Iris pigment epithelial cell (primary cell): Measurements from ENCODE around the gene RILPL1.
A peak's percentile ranks its signal among the peaks of the same experiment; 100 is the strongest.
"Not testable (repeated sequence)": the region's sequence is repeated elsewhere in the genome, so short reads cannot be mapped to it uniquely, and the experiment has no call there.

Experiments used
- DNase-seq: peaks from one replicate; pipeline ENCODE4 v3.0.0-alpha.2; 2011; ENCODE audit warnings: low read depth

Gene RILPL1

DNA sequence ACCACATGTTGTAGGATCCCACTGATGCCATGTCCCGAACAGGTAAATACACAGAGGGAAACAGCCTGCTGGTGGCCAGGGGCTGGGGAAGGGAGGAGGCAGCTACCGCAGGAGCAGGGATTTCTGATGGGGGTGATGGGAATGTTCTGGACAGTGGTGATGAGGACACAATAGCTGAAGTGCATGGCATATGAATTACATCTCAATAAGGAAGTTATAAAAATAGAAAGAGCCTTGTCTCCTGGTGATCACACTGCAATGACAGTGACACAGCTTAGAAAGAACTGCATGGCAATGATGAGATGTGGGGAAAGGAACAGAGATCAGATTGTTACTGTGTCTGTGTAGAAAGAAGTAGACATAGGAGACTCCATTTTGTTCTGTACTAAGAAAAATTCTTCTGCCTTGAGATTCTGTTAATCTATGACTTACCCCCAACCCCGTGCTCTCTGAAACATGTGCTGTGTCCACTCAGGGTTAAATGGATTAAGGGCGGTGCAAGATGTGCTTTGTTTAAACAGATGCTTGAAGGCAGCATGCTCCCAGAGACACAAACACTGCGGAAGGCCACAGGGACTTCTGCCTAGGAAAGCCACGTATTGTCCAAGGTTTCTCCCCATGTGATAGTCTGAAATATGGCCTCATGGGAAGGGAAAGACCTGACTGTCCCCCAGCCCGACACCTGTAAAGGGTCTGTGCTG is 41.0 kb downstream of the RILPL1 start:
- DNase-seq: not testable (repeated sequence)

DNA sequence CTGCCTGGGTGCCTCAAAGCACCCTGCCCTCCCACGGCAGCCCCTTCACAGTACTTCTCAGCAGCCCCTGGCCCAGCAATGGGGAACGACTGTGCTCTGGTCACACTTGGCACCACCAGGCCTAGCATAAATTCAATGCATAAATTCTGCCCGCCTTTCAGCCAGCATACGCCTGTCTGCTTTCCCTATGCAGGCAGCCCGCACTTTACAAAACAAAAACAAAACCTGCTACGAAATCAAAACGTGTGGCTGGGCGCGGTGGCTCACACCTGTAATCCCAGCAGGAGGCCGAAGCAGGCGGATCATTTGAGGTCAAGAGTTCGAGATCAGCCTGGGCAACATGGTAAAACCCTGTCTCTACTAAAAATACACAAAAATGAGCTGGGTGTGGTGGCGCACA is 42.0 kb downstream of the RILPL1 start:
- no peak for DNase-seq

DNA sequence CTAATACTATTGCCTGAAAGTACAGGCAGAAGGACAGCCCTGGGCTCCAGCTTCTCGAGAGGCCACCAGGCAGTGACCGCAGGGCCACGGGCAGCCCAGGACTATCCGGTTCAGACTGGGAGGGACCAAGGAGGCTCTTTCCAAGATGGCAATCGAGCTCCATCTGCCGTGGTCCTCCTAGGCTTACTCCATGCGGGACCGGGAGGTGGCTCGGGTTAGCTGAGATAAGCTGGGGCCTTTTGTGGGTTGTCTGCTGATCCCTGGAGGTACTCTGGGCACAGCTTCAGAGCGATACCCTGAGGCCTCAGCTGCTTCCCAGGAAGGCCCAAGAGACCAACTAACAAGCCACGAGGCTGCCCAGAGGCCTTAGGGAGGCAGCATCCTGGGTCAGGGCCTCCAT is 42.5 kb downstream of the RILPL1 start:
- DNase-seq: no peak

DNA sequence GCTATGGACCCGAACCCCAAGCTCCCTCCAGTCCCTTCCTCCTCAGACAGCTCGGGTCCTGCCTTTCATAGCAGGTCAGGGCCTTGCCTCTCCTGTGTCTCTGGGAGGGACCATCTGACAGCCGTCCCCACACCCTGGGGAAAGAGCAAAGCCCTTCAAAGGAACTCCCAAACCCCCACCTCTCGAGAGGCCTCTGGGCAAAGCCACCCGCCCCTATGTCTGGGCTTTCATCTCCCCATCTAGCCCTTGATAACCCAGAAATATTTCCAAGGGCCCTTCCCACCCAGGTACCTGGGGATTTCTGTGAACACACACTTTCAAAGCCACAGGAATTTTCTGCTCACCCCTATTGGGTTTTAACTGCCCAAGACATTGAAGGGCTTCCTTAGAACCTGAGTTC is 43.4 kb downstream of the RILPL1 start:
- DNase-seq: no peak

DNA sequence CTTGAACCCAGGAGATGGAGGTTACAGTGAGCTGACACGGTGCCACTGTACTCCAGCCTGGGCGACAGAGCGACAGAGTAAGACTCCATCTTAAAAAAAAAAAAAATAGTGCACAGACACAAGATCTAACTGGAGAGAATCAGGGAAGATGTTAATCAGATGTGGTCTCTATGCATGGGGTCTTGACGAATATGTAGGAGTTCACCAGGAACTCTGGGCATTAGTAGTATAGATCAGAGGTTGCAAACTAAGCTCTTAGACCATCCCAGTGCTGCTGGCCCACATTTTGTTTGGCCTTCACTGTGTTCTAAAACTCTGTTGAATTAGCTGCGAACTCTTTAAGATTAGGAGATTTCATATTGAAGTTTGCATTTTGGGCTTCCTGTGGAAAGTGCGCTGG is 43.9 kb downstream of the RILPL1 start:
- no peak for DNase-seq

DNA sequence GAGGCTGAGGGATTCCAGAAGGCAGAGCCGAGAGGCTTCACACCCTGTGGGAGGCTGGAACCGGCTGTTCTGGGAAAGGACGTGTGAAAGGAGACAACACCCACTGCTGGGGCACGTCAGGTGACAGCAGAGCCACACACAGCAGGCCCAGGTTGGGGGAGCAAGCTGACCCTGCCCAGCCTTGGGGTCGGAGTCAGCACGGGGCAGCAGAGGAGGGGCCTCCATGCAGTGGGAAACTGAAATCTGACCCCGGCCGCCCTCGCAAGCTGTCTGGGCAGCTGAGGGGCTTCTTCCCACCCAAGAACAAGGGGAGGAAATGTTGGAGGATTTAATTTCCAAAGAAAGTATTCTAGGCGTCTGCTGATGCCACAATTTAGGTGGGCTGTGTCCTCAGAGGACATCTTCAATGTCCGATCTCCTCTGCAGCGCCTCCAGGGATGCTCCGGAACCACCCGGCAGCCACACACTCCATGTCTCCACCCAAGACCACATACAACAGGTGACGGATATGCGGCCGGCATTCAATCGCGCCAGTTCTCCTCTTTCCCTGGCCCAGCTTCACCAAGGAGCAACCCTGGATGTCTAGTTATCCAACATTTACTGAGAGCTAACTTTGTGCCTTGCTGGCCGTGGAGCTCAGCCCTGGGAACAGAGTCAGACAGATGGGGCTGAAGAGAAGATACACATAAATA is 44.8 kb downstream of the RILPL1 start:
- DNase-seq: no peak

DNA sequence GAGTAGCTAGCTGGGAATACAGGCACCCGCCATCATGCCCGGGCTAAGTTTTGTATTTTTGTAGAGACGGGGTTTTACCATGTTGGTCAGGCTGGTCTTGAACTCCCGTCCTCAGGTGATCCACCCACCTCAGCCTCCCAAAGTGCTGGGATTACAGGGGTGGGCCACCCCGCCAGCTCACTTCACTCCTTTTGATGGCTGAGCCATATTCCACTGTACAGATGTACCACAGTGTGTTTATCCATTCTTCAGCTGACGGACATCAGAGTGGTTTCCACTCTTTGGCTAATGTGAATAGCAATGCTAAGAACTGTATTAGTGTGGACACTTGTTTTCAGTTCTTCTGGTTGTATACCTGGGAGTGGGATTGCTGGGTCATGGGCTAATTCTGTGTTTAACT is 46.1 kb downstream of the RILPL1 start:
- no peak for DNase-seq

DNA sequence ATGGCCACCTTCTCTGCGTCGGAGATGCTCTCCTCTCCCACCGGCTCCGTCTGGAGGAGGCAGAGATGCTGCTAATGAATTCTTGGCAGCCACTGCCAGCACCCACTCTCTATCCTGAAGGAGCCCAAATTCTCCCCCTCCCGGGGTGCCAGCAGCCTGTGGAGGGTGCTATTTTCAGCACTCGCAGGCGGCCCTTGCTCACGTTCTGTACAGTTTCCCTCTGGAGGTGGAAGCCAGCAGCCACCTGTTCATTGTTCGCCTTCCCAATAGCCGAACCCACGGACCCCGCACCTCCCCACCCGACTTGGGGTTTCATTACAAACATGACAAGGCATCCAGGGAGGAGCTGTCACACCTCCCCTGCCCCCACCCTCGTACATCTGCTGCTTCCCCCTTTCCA is 47.8 kb downstream of the RILPL1 start:
- DNase-seq: no peak

DNA sequence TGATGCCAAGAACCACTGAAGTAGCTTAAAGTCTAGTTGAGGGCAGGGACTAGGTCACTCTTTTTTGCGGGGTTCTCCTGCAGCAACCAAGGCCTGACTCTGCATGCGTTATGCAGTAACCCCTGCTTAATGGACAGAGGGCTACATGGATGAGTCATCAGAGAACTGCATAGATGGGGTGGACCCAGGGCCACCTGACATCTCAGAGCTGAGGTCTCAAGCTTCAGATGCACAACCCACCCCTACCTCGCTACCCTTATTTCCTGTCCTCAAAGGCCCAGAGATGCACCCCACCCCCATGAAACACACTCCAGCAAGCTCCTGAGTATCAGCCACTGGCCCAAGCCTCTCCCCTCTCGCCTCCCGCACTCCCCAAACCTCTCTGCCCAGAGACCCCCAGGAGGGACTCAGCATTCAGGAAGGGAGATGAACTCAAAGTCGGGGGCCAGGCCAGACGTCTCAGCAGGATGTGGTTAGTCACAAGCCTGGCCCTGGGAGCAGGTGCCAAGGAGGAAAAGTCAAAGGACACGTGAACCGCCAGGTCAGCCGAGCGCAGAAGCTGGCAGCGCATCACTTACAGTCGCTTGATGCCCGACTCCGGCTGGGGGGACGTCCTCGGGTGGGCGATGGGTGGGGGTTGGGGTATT is 49.8 kb downstream of the RILPL1 start:
- DNase-seq: peak; percentile 16

DNA sequence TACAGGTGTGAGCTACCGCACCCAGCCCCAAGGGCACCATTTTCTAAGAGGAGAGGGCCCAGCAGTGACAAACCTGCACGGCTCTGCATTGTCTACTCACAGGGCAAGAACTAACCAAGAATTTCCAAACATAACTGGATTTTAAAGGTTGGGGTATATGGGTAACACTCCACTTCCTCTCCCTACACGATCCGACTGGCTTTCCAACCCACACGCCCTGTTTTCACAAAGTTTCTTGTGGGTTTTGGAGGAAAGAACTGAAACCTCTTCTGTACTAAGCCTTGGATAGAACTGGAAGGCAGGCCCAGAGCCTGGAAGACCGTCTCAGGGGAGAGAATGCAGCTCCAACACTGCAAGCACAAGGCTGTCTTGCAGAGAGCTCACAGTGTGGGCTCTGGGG is 50.6 kb downstream of the RILPL1 start:
- no peak for DNase-seq

DNA sequence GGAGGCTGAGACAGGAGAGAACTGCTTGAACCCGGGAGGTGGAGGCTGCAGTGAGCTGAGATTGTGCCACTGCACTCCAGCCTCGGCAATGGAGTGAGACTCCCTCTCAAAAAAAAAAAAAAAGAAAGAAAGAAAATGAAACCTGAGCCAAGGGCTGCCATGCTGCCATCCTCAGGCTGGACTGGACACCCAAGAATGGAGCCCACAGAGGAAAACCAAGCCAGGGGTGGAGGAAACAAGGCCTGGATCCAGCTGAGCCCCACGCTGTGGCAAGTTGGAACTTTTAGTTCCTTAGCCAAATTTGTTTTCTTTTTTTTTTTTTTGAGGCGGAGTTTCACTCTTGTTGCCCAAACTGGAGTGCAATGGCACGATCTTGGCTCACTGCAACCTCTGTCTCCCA is 52.3 kb downstream of the RILPL1 start:
- DNase-seq: not testable (repeated sequence)

DNA sequence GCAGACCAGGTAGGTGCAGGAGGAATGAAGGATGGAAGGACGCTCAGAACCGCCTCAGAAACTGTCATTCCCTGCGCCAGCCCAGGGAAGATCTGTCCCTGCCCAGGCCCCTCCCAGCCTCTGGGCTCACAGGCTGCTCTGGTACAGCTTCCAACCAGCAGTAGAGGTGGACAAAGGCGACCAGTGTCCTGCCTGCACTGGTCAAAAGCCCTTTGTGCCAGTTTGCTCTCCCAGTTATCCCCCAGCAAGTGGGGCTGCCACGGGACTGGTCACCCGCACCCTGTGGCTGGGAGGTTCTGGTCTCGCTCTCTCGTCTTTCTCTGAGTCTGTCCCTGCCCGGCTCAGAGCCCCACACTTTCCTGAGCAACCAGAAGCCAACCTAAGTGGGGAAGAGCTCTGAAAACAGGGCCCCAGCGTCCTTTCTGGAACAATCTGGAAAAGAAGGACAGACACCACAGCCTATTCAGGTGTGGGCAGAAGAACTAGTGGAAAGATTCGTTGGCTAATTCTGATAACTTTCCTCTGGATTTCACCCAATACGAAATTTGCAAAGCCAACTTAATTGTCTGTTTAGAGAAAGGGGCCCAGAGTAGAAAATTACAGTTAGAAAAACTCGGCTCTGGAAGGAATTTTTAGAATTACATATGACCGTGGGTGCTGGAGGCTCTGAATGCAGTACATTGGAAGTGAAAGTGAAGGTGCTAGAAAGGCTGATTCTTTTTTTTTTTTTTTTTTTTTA is 53.9 kb downstream of the RILPL1 start:
- no peak for DNase-seq

DNA sequence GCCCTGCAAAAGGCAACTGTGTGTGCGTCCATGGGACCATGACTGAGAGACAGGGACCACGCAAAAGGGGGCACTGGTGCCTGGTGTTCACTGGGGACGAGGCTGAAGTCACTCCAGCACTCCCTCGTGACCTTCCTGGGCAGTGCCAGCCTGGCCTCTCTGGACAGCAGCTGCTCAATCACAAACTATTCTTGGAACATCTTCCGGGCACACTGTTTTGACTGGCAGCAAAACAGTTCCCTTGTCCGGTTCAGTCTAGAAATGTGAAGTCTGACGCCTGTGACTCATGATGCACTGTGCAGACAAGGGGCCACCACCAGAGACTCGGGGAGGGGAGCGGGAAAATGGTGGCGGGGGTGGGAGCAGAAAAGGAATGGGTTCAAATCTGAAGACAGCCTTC is 54.8 kb downstream of the RILPL1 start:
- peak; percentile 52 for DNase-seq

DNA sequence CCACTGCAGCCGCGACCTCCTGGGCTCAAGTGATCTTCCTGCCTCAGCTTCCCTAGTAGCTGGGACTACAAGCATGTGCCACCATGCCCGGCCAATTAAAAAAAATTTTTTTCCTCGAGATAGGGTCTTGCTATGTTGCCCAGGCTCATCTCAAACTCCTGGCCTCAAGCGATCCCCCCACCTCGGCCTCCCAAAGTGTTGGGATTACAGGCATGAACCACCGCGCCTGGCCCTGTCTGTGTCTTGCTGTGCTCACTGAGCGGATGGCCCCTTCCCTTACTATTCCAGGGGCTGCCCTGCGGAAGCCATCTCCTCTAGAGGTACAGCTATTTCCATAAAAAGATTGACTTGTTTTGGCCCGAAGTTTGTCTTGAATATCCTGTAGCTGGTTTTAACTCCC is 55.5 kb downstream of the RILPL1 start:
- no peak for DNase-seq

DNA sequence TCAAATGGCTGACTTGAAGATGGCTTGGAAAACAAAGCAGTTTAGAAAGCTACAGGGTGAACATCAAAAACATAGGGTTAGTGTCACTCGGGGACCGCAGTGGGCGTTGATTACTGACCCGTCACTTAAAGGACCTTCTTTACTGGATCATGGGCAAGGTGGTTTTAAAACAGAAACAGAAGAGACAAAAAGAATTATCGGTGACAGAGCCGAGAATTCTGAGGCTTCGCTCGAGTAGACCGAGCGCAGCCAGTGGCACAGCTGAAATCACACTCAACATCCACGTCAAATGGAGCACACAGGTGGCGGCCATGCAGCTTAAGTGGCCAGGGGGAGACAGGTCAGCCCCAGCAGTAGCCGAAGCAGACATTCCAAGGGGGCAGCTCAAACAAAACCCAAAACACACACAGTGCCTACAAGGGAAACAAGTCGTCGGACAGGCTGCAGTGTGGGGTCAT is 58.2 kb downstream of the RILPL1 start:
- DNase-seq: no peak

DNA sequence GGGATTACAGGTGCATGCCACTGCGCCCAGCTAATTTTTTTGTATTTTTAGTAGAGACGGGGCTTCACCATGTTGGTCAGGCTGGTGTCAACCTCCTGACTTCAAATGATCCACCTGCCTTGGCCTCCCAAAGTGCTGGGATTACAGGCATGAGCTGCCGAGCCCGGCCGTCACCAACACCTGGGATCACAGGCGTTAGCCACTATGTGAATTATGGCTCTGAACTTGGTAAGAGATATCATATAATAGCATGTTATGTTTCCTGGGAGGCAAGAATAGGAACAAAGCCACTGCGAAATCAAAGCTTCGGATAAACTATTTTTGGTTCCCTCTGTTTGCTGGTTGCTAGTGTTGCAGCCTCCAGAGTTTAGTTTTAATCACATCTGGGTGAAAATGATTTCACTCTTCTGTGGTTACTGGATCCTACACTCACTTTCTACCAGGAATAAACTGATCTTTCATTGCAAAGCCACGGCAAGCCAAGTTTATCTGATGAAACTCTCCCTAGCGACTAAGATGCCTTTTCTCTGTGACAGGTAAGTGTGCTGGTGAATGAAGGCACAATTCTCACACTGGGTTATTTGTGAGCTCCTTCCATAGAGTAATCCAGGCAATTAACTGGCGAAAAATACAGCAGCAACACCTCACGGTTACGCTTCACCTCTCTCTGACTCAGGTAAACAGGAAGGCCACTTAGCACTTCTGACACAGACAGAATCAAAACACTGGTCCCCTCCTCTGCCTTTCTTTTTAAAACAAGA is 58.9 kb downstream of the RILPL1 start:
- DNase-seq: no peak

DNA sequence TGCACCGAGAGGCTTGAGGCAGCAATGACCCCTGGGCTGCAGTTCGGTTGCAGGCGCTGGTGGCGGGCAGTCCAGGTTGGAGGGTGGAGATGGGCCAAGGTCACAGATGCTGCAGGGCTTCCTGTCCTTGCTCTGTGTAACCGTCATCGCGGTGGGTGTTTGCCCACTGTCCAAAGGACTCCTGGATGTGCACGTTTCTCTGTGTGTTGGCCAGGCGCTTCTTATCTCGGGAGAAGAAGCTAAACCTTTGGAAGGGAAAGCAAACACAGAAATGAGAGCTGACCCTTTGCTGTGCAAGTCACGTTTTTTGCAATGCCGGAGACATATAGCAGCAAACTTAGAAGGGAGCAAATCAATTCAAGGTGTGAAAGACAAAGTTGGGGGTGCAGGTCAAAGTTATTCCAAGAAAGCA is 61.1 kb downstream of the RILPL1 start:
- no peak for DNase-seq

DNA sequence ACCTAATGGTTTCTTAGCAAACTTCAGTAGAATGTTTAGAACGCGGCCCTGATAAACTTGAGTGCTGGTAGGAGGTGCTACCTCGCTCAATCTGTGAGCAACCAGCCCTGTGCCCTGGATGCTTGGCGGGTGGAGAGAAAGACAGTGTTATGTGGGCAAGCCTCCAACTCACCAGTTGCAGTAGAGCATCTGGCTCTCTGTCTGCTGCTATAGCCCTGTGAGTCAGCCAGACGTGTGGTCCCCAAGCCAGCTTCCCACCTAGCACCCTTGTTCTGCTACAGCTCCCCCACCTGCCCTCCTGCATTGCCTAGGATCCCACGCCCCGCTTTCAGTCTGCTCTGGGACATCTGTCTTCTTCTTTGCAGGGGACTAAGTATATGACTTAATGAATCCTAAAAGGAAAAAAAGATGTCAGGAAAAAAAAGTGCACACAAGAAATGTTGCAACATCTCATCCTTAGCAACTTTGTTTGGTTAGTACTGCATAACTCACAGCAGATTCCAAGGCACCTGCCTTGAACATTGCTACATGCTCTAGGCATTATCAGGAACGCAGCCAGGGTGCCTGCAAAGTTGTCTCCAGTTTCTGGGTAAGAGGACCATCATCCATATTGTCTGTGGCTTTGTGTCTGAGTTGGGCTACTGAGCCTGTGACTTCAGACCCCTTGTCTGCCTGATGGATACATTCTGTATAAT is 62.0 kb downstream of the RILPL1 start:
- peak; percentile 94 for DNase-seq

DNA sequence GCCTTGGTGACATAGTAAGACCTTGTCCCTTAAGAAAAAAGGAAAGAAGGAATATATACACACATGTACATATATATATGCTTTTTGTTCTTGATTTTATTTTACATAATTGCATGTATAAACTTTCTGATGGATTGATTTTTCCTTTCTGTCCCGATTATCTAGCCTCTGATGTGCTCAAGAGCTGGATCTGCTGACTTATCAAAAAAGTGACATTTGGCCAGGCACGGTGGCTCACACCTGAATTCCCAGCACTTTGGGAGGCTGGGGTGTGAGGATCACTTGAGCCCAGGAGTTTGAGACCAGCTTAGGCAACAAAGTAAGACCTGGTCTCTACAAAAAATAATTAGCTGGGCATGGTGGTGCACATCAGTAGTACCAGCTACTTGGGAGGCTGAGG is 63.5 kb downstream of the RILPL1 start:
- DNase-seq: no peak

DNA sequence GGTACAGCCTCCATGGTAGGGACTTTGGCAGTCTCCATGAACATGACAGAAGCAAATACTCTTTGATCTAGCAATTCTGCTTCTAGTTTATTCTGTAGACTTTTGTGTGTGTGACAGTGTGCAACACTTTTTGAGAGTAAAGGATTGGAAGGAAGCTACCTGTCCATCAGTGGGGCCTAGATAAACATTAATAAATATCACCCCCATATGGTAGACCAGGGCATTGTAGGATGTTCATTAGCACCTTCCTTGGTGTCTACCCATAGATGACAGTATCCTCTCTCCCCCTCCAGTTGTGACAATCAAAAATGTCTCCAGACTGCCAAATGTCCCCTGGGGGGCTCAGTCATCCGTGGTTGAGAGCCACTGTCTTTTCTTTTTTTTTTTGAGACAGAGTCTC is 64.7 kb downstream of the RILPL1 start:
- DNase-seq: no peak

DNA sequence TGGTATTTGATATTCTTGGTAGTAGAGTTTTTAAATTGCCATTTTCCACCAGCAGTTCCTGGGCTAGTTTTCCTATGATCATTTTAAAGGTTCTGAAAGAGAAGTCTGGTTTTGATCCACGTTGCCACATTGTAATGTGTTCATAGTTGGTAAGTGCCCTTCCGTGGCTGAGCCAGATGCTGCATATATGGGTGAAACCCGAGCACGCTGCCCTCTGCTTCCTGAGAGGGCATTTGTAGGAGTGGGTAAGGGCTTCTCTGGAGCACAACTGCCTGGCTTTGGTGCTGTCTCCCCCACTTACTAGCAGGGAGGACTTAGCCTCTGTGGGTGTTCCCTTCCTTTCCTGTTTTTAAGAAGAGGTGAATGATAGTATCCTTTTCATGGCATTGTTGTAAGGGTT is 68.4 kb downstream of the RILPL1 start:
- DNase-seq: no peak
